AG04449 (cell line): ENCODE data around the gene ANKRD22.

Source experiments
- CTCF ChIA-PET: fragments of 350-600 bp; formaldehyde crosslinking; extraction: SDS; loops from one replicate; lab custom pipeline; 2021; ENCODE audit warnings: antibody characterized with exemption; lab: Yijun Ruan, JAX
- POLR2A ChIA-PET: fragments of 400-600, 350-600 bp; formaldehyde crosslinking; extraction: SDS; loops from one replicate; lab custom pipeline; 2020; ENCODE audit warnings: antibody characterized with exemption, inconsistent platforms; lab: Yijun Ruan, JAX
- DNase-seq: peaks from one replicate; pipeline ENCODE4 v3.0.0-alpha.2; 2010; ENCODE audit warnings: low read depth, low spot score
- H3K4me3 ChIP-seq: 2 replicates; pipeline ENCODE4 v1.5.1; 2011; ENCODE audit warnings: low read depth, mild to moderate bottlenecking, control low read depth, low read length
- TF ChIP-seq, protein P1 (sequence below): IDR thresholded peaks from one replicate; pipeline ENCODE4 v1.5.1; 2011; ENCODE audit warnings: mild to moderate bottlenecking, moderate library complexity, low read length, control low read depth, inconsistent platforms; ENCODE audit not compliant: insufficient read depth; ENCODE audit errors: missing control alignments

The ANKRD22 gene

GRCh38 chr10:88813200-88813599 lies 38.4 kb downstream of the ANKRD22 start:
- DNase-seq, result no peak
- TF ChIP-seq, protein P1, sequence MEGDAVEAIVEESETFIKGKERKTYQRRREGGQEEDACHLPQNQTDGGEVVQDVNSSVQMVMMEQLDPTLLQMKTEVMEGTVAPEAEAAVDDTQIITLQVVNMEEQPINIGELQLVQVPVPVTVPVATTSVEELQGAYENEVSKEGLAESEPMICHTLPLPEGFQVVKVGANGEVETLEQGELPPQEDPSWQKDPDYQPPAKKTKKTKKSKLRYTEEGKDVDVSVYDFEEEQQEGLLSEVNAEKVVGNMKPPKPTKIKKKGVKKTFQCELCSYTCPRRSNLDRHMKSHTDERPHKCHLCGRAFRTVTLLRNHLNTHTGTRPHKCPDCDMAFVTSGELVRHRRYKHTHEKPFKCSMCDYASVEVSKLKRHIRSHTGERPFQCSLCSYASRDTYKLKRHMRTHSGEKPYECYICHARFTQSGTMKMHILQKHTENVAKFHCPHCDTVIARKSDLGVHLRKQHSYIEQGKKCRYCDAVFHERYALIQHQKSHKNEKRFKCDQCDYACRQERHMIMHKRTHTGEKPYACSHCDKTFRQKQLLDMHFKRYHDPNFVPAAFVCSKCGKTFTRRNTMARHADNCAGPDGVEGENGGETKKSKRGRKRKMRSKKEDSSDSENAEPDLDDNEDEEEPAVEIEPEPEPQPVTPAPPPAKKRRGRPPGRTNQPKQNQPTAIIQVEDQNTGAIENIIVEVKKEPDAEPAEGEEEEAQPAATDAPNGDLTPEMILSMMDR, result no peak
- CTCF ChIA-PET, result interaction anchor here (0.9 to 9.5 kb wide), 9 partner anchors 9 to 248 kb away, joined by 3 to 217 read pairs (median 5); partner anchors contain the start of gene RNLS
- no peak overlapping the region for H3K4me3 ChIP-seq
- POLR2A ChIA-PET, result no interaction called here

DNA sequence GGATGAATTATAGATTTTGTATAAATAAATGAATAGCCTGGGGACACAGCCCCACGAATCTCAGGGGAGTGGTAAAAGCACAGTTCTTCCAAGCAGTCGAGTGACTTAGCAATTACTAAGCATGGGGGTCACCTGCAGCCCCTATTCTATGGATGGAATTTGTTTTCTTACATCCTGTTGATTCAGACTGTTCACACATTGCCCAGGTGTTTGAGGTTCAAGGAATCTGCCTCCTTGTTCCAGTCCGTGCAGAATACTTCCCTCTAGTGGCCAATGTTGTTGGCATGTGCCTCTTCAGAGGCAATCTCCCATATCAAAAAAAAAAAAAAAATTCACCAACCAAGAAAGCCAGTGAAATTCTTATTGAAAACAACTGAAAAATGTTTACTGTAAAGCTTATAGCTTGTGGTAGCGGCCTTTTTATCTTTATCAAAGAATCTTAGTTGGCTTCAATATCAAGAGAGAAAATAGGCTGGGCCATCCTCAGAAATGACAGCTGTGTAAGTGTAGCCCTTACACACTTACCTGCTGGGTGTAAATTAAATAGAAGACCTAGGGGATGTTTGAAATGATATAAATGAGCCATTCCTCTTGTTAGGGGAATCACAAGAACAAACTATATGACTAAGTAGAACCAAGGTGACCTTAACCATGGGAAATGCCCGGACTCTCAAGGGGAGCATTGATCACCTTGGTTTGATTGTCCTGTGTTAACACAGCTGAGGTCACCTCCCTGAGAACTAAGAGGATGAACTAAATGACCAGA lies 41.3 kb downstream of the ANKRD22 start:
- DNase-seq, result no peak
- CTCF ChIA-PET, result interaction anchor here (0.6 to 9.5 kb wide), 34 partner anchors 8 to 950 kb away, joined by 3 to 217 read pairs (median 6); partner anchors contain the start of gene RNLS
- no peak overlapping the region for H3K4me3 ChIP-seq
- POLR2A ChIA-PET, result no interaction called here
- TF ChIP-seq, protein P1, result peak; percentile 61

DNA sequence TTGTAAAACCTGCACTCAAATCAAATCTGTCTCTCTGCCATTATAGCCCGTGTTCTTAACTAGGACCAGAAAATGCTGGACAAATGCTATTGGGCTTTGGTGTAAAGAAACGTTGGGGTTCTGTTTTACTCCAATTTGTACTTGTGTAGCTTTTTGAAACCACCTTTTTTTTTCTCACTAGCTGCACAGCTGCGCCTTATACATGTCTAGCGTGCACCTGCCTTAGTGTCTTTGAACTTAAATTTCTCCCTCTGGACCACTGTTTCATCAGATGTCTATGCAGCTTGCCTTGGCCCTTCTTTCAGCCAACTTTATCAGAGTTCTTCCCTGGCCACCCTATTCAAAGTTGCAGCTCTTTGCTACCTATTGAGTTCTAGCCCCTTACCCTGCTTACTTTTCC lies 42.0 kb downstream of the ANKRD22 start:
- ChIA-PET CTCF (interaction anchor here (0.5 to 9.5 kb wide), 28 partner anchors 9 to 252 kb away, joined by 3 to 217 read pairs (median 6); partner anchors contain the start of gene RNLS), POLR2A (no interaction called here)
- no peak overlapping the region for H3K4me3 ChIP-seq
- TF ChIP-seq, protein P1, result no peak
- no peak for DNase-seq

GRCh38 chr10:88805924-88806323 lies 45.7 kb downstream of the ANKRD22 start:
- POLR2A ChIA-PET, result no interaction called here
- TF ChIP-seq, protein P1, result no peak
- no peak for DNase-seq
- no peak overlapping the region for H3K4me3 ChIP-seq
- CTCF ChIA-PET, result interaction anchor here (1.1 to 2.1 kb wide), 2 partner anchors 118 to 127 kb away, joined by 3 to 10 read pairs; no protein-coding TSS in a partner anchor

GRCh38 chr10:88805361-88805760 lies 46.3 kb downstream of the ANKRD22 start:
- TF ChIP-seq, protein P1, result no peak
- CTCF ChIA-PET, result interaction anchor here (0.9 to 2.1 kb wide), 7 partner anchors 10 to 127 kb away, joined by 3 to 10 read pairs (median 4); no protein-coding TSS in a partner anchor
- no peak overlapping the region for H3K4me3 ChIP-seq
- POLR2A ChIA-PET, result no interaction called here
- no peak for DNase-seq
